ENCODE measurements around the gene TUBA3E. TPM values are rescaled to one million over a fixed set of nuclear protein-coding genes. Genes with fewer than 3 reads are reported as not detected.
"Not testable (repeated sequence)": the region's sequence is repeated elsewhere in the genome, so short reads cannot be mapped to it uniquely, and the experiment has no call there.

The TUBA3E gene
- polyA plus RNA-seq, 1 donor (not counting 4 experiments of a cell fraction or from before 2014, with no cell fraction given), result not detected

GRCh38 chr2:130165293-130166016, 32.8 kb downstream of the TUBA3E start:
- Histone ChIP-seq H3K36me3 (ENCODE audit: control insufficient read depth in 2 of 2, extremely low read depth in 1 of 2, insufficient read depth in 2 of 2, low read length in 2 of 2) (peaks cover 9 to 19% of the 10 kb centered on the region in 2 experiments), H3K27ac (ENCODE audit: control insufficient read depth, insufficient read depth, low read length) (no peak overlapping the region), H3K4me3 (ENCODE audit: control insufficient read depth in 2 of 3, extremely low read depth in 1 of 3, insufficient read depth in 2 of 3, low read depth in 1 of 3, low read length in 3 of 3) (no peak overlapping the region), H3K27me3 (ENCODE audit: control insufficient read depth, extremely low read depth, insufficient read depth, low read length) (no peaks in the 10 kb centered on the region), H3K9me1 (ENCODE audit: control insufficient read depth, extremely low read depth, insufficient read depth, low read length) (no peaks in the 10 kb centered on the region), H3K79me2 (ENCODE audit: control insufficient read depth, insufficient read depth, low read length) (no peaks in the 10 kb centered on the region), H3K4me2 (ENCODE audit: control insufficient read depth, extremely low read depth, insufficient read depth, low read depth, low read length) (no peak overlapping the region), H3K4me1 (ENCODE audit: control insufficient read depth, extremely low read depth, insufficient read depth, low read length) (no peaks in the 10 kb centered on the region), H2AFZ (ENCODE audit: control insufficient read depth, low read length) (no peak overlapping the region), H3K9ac (ENCODE audit: control insufficient read depth, extremely low read depth, insufficient read depth, low read length) (no peak overlapping the region), H3K9me3 (ENCODE audit: control insufficient read depth, low read depth, low read length) (no peaks in the 10 kb centered on the region), H4K20me1 (ENCODE audit: control insufficient read depth, extremely low read depth, insufficient read depth, low read length) (no peaks in the 10 kb centered on the region)
- FAIRE-seq, result no peak
- no peak for TF ChIP-seq EZH2 (IDR thresholded peaks at IDR 0.05; ENCODE audit: low read length)
- TF ChIP-seq CTCF (optimal IDR thresholded peaks at IDR 0.05 in 1 of 3, IDR thresholded peaks at IDR 0.05 in 1 of 3, conservative IDR thresholded peaks at IDR 0.05 in 1 of 3; ENCODE audit: extremely low read depth in 1 of 3, insufficient read depth in 2 of 3, low read length in 3 of 3), result no peak
- dilution Hi-C loops (cut with MboI; ENCODE audit: extremely low pct_ligation_motif_present, low sequenced_read_pairs), result no loop called here
- DNase-seq (ENCODE audit: low read depth, low spot score), result no peak

GRCh38 chr2:130162968-130163367, 35.3 kb downstream of the TUBA3E start:
- Histone ChIP-seq H3K27ac (ENCODE audit: control insufficient read depth, insufficient read depth, low read length) (no peak overlapping the region), H3K9ac (ENCODE audit: control insufficient read depth, extremely low read depth, insufficient read depth, low read length) (no peak overlapping the region), H2AFZ (ENCODE audit: control insufficient read depth, low read length) (no peak overlapping the region), H3K9me3 (ENCODE audit: control insufficient read depth, low read depth, low read length) (no peaks in the 10 kb centered on the region), H3K4me1 (ENCODE audit: control insufficient read depth, extremely low read depth, insufficient read depth, low read length) (no peaks in the 10 kb centered on the region), H3K36me3 (ENCODE audit: control insufficient read depth in 2 of 2, extremely low read depth in 1 of 2, insufficient read depth in 2 of 2, low read length in 2 of 2) (peaks cover 9 to 19% of the 10 kb centered on the region in 2 experiments), H4K20me1 (ENCODE audit: control insufficient read depth, extremely low read depth, insufficient read depth, low read length) (no peaks in the 10 kb centered on the region), H3K79me2 (ENCODE audit: control insufficient read depth, insufficient read depth, low read length) (no peaks in the 10 kb centered on the region), H3K9me1 (ENCODE audit: control insufficient read depth, extremely low read depth, insufficient read depth, low read length) (no peaks in the 10 kb centered on the region), H3K4me2 (ENCODE audit: control insufficient read depth, extremely low read depth, insufficient read depth, low read depth, low read length) (no peak overlapping the region), H3K27me3 (ENCODE audit: control insufficient read depth, extremely low read depth, insufficient read depth, low read length) (no peaks in the 10 kb centered on the region), H3K4me3 (ENCODE audit: control insufficient read depth in 2 of 3, extremely low read depth in 1 of 3, insufficient read depth in 2 of 3, low read depth in 1 of 3, low read length in 3 of 3) (no peak overlapping the region)
- TF ChIP-seq EZH2 (IDR thresholded peaks at IDR 0.05; ENCODE audit: low read length) (no peak), CTCF (optimal IDR thresholded peaks at IDR 0.05 in 1 of 3, IDR thresholded peaks at IDR 0.05 in 1 of 3, conservative IDR thresholded peaks at IDR 0.05 in 1 of 3; ENCODE audit: extremely low read depth in 1 of 3, insufficient read depth in 2 of 3, low read length in 3 of 3) (no peak)
- no peak for DNase-seq (ENCODE audit: low read depth, low spot score)
- no peak for FAIRE-seq
- dilution Hi-C loops (cut with MboI; ENCODE audit: extremely low pct_ligation_motif_present, low sequenced_read_pairs), result no loop called here

GRCh38 chr2:130162486-130162885, 35.8 kb downstream of the TUBA3E start:
- H3K9me3 ChIP-seq (ENCODE audit: control insufficient read depth, low read depth, low read length); H2AFZ ChIP-seq (ENCODE audit: control insufficient read depth, low read length); H3K27me3 ChIP-seq (ENCODE audit: control insufficient read depth, extremely low read depth, insufficient read depth, low read length); H3K79me2 ChIP-seq (ENCODE audit: control insufficient read depth, insufficient read depth, low read length); H3K27ac ChIP-seq (ENCODE audit: control insufficient read depth, insufficient read depth, low read length); H3K4me3 ChIP-seq (ENCODE audit: control insufficient read depth in 2 of 3, extremely low read depth in 1 of 3, insufficient read depth in 2 of 3, low read depth in 1 of 3, low read length in 3 of 3); H4K20me1 ChIP-seq (ENCODE audit: control insufficient read depth, extremely low read depth, insufficient read depth, low read length); H3K9me1 ChIP-seq (ENCODE audit: control insufficient read depth, extremely low read depth, insufficient read depth, low read length); H3K9ac ChIP-seq (ENCODE audit: control insufficient read depth, extremely low read depth, insufficient read depth, low read length); H3K4me2 ChIP-seq (ENCODE audit: control insufficient read depth, extremely low read depth, insufficient read depth, low read depth, low read length); H3K4me1 ChIP-seq (ENCODE audit: control insufficient read depth, extremely low read depth, insufficient read depth, low read length); FAIRE-seq; dilution Hi-C loops (cut with MboI; ENCODE audit: extremely low pct_ligation_motif_present, low sequenced_read_pairs); DNase-seq (ENCODE audit: low read depth, low spot score): not testable (repeated sequence)
- peaks cover 5 to 16% of the 10 kb centered on the region in 2 experiments for H3K36me3 ChIP-seq (ENCODE audit: control insufficient read depth in 2 of 2, extremely low read depth in 1 of 2, insufficient read depth in 2 of 2, low read length in 2 of 2)

All from keratinocyte (primary cell).